Measurements from ENCODE around the gene HCN3. TPM values are rescaled to one million over a fixed set of nuclear protein-coding genes. Genes with fewer than 3 reads are reported as not detected.

HCN3 gene
- total and polyA plus RNA-seq, 2 donors (not counting 3 experiments of a cell fraction or from before 2014, with no cell fraction given), result 3.3 to 4.1 TPM

GRCh38 chr1:155300024-155300423, 22.8 kb downstream of the HCN3 start:
- Histone ChIP-seq H3K27ac (ENCODE audit: insufficient read depth, low read depth, low read length) (no peak overlapping the region), H3K9ac (replicated peaks; ENCODE audit: extremely low read depth, insufficient read depth, low read length) (no peak overlapping the region), H3K4me2 (ENCODE audit: insufficient read depth, low read length) (no peak overlapping the region), H3K4me1 (ENCODE audit: control insufficient read depth, extremely low read depth, insufficient read depth, low read length) (no peaks in the 10 kb centered on the region), H4K20me1 (replicated peaks; ENCODE audit: control insufficient read depth, extremely low read depth, insufficient read depth, low read length) (no peaks in the 10 kb centered on the region), H3K9me3 (replicated peaks; ENCODE audit: control insufficient read depth, insufficient read depth, low read length) (no peaks in the 10 kb centered on the region), H3K9me1 (replicated peaks; ENCODE audit: control insufficient read depth, extremely low read depth, insufficient read depth, low read length) (no peaks in the 10 kb centered on the region), H2AFZ (ENCODE audit: low read depth, low read length) (no peak overlapping the region), H3K79me2 (ENCODE audit: control insufficient read depth, insufficient read depth, low read length) (no peaks in the 10 kb centered on the region), H3K36me3 (ENCODE audit: control insufficient read depth in 2 of 2, extremely low read depth in 1 of 2, insufficient read depth in 2 of 2, low read length in 2 of 2) (no peaks in the 10 kb centered on the region), H3K27me3 (ENCODE audit: control insufficient read depth in 2 of 2, insufficient read depth in 2 of 2, low read length in 2 of 2) (peaks cover 18 to 19% of the 10 kb centered on the region in 2 experiments), H3K4me3 (replicated peaks in 1 of 3; ENCODE audit: insufficient read depth in 1 of 3, low read depth in 1 of 3, low read length in 3 of 3) (no peak overlapping the region)
- ChIA-PET CTCF (interaction anchor here (1.3 to 1.6 kb wide), 2 partner anchors 21 to 23 kb away, joined by 3 to 5 read pairs; no protein-coding TSS in a partner anchor), POLR2A (no interaction called here)
- intact Hi-C loops (cut with micrococcal nuclease), result no loop called here
- BruUV-seq (replicated peaks), result no TSS peak
- TF ChIP-seq MYC (IDR thresholded peaks at IDR 0.05; ENCODE audit: low read depth, low read length), result no peak
- TF ChIP-seq JUN (IDR thresholded peaks at IDR 0.05; ENCODE audit: borderline replicate concordance, insufficient read depth, insufficient read length, low read depth), result no peak
- no peak for TF ChIP-seq POLR2A (IDR thresholded peaks at IDR 0.05; ENCODE audit: low read depth, low read length)
- FAIRE-seq, result no peak
- dilution Hi-C loops (cut with MboI; ENCODE audit: extremely low pct_ligation_motif_present, low sequenced_read_pairs), result no loop called here
- no peak for DNase-seq (ENCODE audit: low read depth, low spot score)

GRCh38 chr1:155300553-155301329, 23.5 kb downstream of the HCN3 start:
- CTCF ChIA-PET, result interaction anchor here (1.3 to 1.6 kb wide), 2 partner anchors 22 kb away, joined by 3 to 5 read pairs; no protein-coding TSS in a partner anchor
- intact Hi-C loops (cut with micrococcal nuclease), result no loop called here

More at GRCh38 chr1:155300553-155301329, 23.5 kb downstream of the HCN3 start:
- Histone ChIP-seq H4K20me1 (replicated peaks; ENCODE audit: control insufficient read depth, extremely low read depth, insufficient read depth, low read length) (no peaks in the 10 kb centered on the region), H3K9me3 (replicated peaks; ENCODE audit: control insufficient read depth, insufficient read depth, low read length) (no peaks in the 10 kb centered on the region), H3K36me3 (ENCODE audit: control insufficient read depth in 2 of 2, extremely low read depth in 1 of 2, insufficient read depth in 2 of 2, low read length in 2 of 2) (no peaks in the 10 kb centered on the region), H3K4me1 (ENCODE audit: control insufficient read depth, extremely low read depth, insufficient read depth, low read length) (no peaks in the 10 kb centered on the region), H3K4me3 (replicated peaks in 1 of 3; ENCODE audit: insufficient read depth in 1 of 3, low read depth in 1 of 3, low read length in 3 of 3) (no peak overlapping the region), H2AFZ (ENCODE audit: low read depth, low read length) (no peak overlapping the region), H3K9me1 (replicated peaks; ENCODE audit: control insufficient read depth, extremely low read depth, insufficient read depth, low read length) (no peaks in the 10 kb centered on the region), H3K27me3 (ENCODE audit: control insufficient read depth in 2 of 2, insufficient read depth in 2 of 2, low read length in 2 of 2) (peaks cover 10 to 12% of the 10 kb centered on the region in 2 experiments), H3K9ac (replicated peaks; ENCODE audit: extremely low read depth, insufficient read depth, low read length) (no peak overlapping the region), H3K79me2 (ENCODE audit: control insufficient read depth, insufficient read depth, low read length) (no peaks in the 10 kb centered on the region), H3K4me2 (ENCODE audit: insufficient read depth, low read length) (no peak overlapping the region), H3K27ac (ENCODE audit: insufficient read depth, low read depth, low read length) (no peak overlapping the region)
- FAIRE-seq, result no peak
- BruUV-seq (replicated peaks), result no TSS peak
- POLR2A ChIA-PET, result no interaction called here
- dilution Hi-C loops (cut with MboI; ENCODE audit: extremely low pct_ligation_motif_present, low sequenced_read_pairs), result no loop called here
- TF ChIP-seq JUN (IDR thresholded peaks at IDR 0.05; ENCODE audit: borderline replicate concordance, insufficient read depth, insufficient read length, low read depth) (no peak), MYC (IDR thresholded peaks at IDR 0.05; ENCODE audit: low read depth, low read length) (no peak), CTCF (IDR thresholded peaks at IDR 0.05; ENCODE audit: extremely low read depth in 1 of 2, insufficient read depth in 1 of 2, low read depth in 1 of 2, low read length in 2 of 2) (no peak), FOS (IDR thresholded peaks at IDR 0.05; ENCODE audit: borderline replicate concordance, insufficient read depth, low read length) (no peak), POLR2A (IDR thresholded peaks at IDR 0.05; ENCODE audit: low read depth, low read length) (no peak), MAX (IDR thresholded peaks at IDR 0.05; ENCODE audit: insufficient read depth, insufficient read length) (no peak), EZH2 (IDR thresholded peaks at IDR 0.05; ENCODE audit: borderline replicate concordance, low read depth, low read length, severe bottlenecking) (no peak), GATA2 (IDR thresholded peaks at IDR 0.05; ENCODE audit: insufficient read depth, insufficient read length, low read depth, low read length) (no peak), POLR2AphosphoS5 (IDR thresholded peaks at IDR 0.05; ENCODE audit: insufficient read depth, low read depth, low read length) (no peak)
- DNase-seq (ENCODE audit: low read depth, low spot score), result no peak
